ENCODE results near the gene CTPS2.
"Not testable (repeated sequence)": the region's sequence is repeated elsewhere in the genome, so short reads cannot be mapped to it uniquely, and the experiment has no call there.

Gene CTPS2

DNA sequence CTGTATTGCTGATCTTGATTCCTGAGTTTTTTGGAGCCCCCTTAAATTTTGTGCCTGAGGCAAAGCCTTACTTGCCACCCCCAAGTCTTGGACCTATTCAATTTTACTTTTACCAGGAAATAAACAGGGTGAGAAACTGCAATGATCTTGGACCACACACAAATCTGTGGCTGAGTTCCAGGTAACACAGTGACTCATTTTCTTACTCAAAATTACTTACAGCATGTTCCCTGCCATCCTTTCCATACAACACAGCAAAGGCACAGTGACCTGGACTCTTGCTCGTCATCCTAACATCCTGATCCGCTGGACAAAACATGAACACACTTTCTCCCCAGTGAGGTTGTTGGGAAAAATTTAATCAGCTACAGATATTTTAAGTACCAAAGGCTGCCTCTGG, 123.3 kb downstream of the CTPS2 start:
- in situ Hi-C loops (cut with MboI; ENCODE audit: low pct_unique_long_range_greater_than_20kb, low sequenced_read_pairs, unreplicated experiment), result no loop called here
- DNase-seq (ENCODE audit: low spot score), result no peak
- TF ChIP-seq, protein P1, sequence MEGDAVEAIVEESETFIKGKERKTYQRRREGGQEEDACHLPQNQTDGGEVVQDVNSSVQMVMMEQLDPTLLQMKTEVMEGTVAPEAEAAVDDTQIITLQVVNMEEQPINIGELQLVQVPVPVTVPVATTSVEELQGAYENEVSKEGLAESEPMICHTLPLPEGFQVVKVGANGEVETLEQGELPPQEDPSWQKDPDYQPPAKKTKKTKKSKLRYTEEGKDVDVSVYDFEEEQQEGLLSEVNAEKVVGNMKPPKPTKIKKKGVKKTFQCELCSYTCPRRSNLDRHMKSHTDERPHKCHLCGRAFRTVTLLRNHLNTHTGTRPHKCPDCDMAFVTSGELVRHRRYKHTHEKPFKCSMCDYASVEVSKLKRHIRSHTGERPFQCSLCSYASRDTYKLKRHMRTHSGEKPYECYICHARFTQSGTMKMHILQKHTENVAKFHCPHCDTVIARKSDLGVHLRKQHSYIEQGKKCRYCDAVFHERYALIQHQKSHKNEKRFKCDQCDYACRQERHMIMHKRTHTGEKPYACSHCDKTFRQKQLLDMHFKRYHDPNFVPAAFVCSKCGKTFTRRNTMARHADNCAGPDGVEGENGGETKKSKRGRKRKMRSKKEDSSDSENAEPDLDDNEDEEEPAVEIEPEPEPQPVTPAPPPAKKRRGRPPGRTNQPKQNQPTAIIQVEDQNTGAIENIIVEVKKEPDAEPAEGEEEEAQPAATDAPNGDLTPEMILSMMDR (IDR thresholded peaks at IDR 0.05; ENCODE audit: extremely low read depth, insufficient read depth, missing control alignments), result no peak

DNA sequence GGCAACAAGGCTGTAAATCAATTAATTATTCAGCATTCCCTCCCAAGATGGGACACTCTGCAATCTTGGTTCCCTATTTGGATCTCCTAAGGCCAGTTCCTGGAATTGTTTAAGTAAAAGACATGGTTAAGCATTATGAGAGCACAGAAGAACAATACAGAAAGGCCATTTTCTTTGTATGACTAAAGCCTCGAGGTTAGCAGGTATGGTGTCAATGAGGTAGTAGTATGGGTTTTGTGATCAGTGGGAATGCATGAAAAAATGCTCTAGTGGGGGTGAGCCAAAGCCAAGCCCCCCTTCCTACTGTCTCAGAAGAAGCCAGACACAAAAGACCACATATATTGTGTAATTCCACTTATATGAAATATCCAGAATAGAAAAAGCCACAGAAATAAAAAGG, 124.2 kb downstream of the CTPS2 start:
- in situ Hi-C loops (cut with MboI; ENCODE audit: low pct_unique_long_range_greater_than_20kb, low sequenced_read_pairs, unreplicated experiment), result no loop called here
- no peak for DNase-seq (ENCODE audit: low spot score)
- TF ChIP-seq, protein P1 (IDR thresholded peaks at IDR 0.05; ENCODE audit: extremely low read depth, insufficient read depth, missing control alignments), result no peak

DNA sequence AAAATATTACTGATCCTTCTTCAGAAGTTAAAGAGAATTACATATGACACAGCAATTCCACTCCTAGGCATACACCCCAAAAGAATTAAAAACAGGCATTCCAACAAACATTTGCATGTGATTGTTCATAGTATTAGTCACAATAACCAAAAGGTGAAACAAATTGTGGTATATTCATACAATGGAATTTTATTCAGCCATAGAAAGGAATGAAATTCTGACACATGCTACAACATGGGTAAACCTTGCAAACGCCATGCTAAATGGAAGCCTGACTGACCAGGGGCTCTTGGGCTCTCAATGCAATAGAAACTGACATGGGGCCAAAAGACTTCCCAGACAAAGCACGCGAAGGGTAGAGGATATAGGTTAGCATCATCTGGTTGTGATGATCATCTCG, 124.6 kb downstream of the CTPS2 start:
- in situ Hi-C loops (cut with MboI; ENCODE audit: low pct_unique_long_range_greater_than_20kb, low sequenced_read_pairs, unreplicated experiment), result no loop called here
- TF ChIP-seq, protein P1 (IDR thresholded peaks at IDR 0.05; ENCODE audit: extremely low read depth, insufficient read depth, missing control alignments), result no peak
- DNase-seq (ENCODE audit: low spot score), result no peak

DNA sequence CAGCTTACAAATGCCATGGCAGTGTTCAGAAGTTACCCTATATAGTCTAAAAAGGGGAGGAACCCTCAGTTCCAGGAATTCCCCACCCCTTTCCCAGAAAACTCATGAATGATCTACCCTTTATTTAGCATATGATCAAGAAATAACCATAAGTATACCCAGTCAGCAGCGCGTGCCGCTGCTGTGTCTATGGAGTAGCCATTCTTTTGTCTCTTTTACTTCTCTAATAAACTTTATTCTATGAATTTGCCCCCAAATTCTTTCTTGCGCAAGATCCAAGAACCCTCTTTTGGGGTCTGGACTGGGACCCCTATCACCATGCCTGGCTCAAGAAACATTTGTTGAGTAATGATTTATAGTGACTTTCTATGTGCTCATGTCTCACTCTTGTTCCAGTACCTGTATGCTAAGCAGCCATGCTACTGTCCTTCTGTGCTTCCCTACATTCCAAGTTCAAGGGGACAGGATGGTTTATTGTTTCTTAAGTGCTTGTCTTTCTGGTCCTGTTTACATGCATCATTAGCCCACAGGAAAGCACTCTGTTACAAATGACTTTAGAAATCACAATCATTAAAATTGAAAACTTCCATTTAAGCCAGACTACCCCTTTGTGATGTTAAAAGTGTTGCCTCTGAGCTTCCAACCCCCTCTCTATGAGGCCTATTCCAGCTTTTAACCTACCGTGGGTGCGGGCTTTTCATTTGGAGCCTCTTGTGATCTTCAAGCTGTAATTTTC, 125.9 kb downstream of the CTPS2 start:
- no peak for DNase-seq (ENCODE audit: low spot score)
- in situ Hi-C loops (cut with MboI; ENCODE audit: low pct_unique_long_range_greater_than_20kb, low sequenced_read_pairs, unreplicated experiment), result no loop called here

DNA sequence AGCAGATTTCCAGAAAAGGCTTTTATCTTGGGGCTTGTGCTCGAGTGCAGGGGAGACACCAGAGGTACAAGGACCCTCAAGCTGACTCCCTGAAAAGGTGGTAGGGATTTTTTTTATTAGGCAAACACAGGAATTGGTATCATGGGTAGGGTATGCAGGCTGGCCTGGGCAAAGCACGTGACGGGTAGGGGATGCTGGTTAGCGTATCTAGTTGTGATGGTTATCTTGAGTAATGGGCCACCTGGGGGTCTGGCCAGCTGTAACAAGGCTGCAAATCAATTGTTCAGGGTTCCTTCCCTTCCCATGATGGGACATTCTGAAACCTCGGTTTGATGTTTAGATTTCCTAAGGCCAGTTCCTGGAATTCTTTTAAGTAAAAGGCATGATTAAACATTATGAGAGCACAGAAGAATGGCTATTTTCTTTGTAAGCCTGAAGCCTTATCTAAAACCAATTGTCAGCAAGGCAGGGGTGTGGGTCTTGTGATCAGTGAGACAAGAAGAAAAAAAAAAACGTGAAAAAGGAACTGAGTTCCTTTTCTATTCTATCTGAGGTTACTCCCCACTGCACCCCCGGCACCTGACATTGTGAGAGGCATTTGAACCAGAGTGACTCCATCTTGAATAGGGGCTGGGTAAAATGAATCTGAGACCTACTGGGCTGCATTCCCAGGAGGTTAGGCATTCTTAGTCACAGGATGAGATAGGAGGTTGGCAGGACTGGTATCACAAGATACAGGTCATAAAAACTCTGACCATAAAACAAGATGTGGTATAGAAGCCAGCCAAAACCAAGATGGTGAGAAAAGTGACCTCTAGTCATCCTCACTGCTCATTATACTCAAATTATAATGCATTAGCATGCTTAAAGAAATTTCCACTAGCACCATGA, 126.7 kb downstream of the CTPS2 start:
- no peak for DNase-seq (ENCODE audit: low spot score)
- TF ChIP-seq, protein P1 (IDR thresholded peaks at IDR 0.05; ENCODE audit: extremely low read depth, insufficient read depth, missing control alignments), result no peak
- in situ Hi-C loops (cut with MboI; ENCODE audit: low pct_unique_long_range_greater_than_20kb, low sequenced_read_pairs, unreplicated experiment), result no loop called here

More for the DNA sequence above, 125.9 kb downstream of the CTPS2 start:
- TF ChIP-seq, protein P1 (IDR thresholded peaks at IDR 0.05; ENCODE audit: extremely low read depth, insufficient read depth, missing control alignments), result no peak

DNA sequence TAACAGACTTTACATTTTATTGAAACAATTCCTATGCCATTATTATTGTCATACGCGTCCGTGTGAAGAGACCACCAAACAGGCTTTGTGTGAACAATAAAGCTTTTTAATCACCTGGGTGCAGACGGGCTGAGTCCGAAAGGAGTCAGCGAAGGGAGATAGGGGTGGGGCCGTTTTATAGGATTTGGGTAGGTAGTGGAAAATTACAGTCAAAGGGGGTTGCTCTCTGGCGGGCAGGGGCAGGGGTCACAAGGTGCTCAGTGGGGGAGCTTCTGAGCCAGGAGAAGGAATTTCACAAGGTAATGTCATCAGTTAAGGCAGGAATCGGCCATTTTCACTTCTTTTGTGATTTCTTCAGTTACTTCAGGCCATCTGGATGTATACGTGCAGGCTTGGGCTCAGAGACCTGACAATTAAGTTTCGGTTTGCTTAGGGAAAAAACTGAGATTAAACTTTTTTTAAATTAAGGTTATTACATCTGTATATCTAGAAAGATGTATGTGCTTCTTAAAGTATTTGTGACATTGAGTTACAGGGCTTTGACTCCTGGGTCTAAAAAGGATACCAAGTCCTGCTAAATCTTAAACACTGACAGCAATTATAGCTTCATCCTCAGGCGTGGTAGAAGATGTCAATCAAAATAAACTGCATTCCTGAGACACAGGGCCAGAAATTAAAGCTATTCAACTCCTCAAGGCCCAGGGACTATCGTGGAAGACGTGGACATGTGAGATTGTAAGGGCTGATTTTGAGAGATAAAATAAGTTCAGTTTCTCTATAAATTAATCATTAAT, 132.3 kb downstream of the CTPS2 start:
- DNase-seq (ENCODE audit: low spot score); in situ Hi-C loops (cut with MboI; ENCODE audit: low pct_unique_long_range_greater_than_20kb, low sequenced_read_pairs, unreplicated experiment): not testable (repeated sequence)
